ENCODE measurements around the gene AURKAIP1.

Gene AURKAIP1

DNA sequence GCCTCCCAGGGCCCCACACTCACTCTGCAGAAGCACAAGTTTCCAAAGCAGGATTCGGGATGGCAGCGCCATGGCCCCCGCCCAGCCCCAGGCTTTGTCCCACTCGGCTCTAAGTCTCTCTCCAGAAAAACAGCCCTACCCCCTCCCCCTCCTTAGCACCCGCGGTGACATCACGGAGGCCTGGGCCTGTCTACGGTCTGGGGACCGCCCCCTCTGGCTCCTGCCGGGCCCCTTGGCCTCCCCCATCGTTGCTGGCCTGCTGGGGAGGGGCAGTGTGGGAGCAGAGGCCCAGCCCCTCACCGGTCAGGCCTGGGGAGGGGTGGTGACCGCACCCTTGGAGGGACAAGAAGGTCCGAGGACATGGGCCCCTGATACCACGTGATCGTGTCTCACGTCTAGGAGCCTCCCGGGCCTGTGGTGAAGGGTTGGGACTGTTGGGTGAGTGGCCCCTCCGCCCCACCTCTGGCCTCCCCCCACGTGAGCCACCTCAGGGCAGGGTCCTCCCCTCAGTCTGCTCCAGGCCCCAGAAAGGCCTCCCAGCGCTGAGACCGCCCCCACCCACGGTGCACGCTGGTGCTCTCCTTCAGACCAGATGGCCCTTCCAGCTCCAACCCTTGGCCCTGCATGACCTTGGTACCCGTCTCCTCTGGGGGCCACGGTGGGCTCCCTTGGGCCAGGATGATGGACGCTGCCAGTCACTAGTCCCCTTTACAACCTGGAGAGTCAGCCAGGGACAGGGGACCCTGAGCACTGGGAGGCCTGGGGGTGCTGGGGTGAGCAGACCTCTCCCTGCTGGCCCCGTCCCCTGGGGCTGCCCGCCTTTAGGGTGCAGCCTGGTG is 16.4 kb downstream of the AURKAIP1 start, which contains the start of gene MXRA8:
TSS of gene MXRA8 (minus strand) at position 123 of the 839 bp plus-strand sequence. CDS start at position 72, 51 bp downstream.
- peak; percentile 65 to 90 for DNase-seq (ENCODE audit: low read depth in 2 of 2)
- TF ChIP-seq, protein P1, sequence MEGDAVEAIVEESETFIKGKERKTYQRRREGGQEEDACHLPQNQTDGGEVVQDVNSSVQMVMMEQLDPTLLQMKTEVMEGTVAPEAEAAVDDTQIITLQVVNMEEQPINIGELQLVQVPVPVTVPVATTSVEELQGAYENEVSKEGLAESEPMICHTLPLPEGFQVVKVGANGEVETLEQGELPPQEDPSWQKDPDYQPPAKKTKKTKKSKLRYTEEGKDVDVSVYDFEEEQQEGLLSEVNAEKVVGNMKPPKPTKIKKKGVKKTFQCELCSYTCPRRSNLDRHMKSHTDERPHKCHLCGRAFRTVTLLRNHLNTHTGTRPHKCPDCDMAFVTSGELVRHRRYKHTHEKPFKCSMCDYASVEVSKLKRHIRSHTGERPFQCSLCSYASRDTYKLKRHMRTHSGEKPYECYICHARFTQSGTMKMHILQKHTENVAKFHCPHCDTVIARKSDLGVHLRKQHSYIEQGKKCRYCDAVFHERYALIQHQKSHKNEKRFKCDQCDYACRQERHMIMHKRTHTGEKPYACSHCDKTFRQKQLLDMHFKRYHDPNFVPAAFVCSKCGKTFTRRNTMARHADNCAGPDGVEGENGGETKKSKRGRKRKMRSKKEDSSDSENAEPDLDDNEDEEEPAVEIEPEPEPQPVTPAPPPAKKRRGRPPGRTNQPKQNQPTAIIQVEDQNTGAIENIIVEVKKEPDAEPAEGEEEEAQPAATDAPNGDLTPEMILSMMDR (IDR thresholded peaks at IDR 0.05; ENCODE audit: low read depth, low read length), result no peak
- H3K4me3 ChIP-seq (replicated peaks in 1 of 2; ENCODE audit: low read depth in 2 of 2, low read length in 2 of 2), result peak within 1 kb of the TSS; percentile 61 to 68

- peak in 1 of 2 donors; percentile 36 for DNase-seq (ENCODE audit: low read depth in 2 of 2)
- TF ChIP-seq, protein P1 (IDR thresholded peaks at IDR 0.05; ENCODE audit: low read depth, low read length), result no peak
- H3K4me3 ChIP-seq (replicated peaks in 1 of 2; ENCODE audit: low read depth in 2 of 2, low read length in 2 of 2), result peak overlapping the region; percentile 61 to 68
Measured at GRCh38 chr1:1357871-1358432, 17.1 kb downstream of the AURKAIP1 start.

DNA sequence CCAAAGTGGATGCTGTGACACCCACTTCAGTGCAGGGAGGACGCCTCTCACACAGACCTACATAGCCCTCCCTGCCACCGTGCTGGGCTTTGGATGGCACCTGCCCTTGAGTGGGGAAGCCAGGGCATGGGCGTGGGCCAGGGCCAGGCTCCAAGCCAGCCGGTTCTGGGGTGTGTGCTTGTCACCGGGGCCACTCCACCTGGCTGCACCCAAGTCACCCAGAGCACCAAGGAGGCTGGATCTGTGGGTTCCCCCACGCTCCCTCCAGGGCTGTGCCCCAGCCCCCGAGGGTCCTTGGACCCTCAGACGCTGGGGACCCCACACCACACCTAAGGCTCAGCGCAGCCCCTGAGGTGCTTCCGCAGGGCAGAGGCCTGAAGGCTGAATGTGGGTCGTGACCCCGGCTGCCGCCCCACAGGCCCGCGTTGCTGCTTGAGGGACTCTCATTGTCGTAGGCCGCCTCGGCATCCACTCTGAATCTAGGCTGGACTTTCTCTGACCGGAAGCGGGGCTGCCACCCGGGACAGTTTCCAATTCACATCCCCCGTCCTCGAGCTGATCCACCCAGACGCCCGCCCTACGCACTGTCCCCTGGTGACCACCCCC is 18.1 kb downstream of the AURKAIP1 start:
- H3K4me3 ChIP-seq (replicated peaks in 1 of 2; ENCODE audit: low read depth in 2 of 2, low read length in 2 of 2), result peak overlapping the region; percentile 61 to 68

DNA sequence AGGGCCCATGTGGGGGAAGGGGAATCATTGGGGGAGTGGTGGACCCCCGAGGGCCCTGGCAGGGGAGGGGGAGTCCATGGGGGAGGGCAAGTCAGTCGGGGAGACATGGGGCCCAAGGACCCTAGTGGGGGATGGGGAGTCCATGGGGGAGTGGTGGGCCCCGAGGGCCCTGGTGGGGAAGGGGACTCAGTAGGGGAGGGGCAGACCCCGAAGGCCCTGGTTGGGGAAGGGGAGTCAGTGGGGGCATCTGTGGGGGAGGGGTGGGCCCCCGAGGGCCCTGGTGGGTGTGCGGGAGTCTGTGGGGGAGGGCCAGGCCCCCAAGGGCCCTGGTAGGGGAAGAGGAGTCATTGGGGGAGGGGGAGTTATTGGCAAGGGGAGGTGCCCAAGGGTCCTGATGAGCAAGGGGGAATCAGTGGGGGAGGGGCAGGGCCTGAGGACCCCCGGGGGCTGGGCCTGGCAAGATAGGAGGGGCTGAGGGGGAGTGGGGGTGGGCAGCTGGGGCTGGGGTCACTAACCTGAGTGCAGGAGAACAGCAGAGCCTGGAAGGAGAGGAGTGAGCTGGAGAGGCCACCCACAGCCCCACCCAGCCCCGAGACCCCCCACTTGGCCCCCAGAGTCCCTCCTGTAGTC is 18.7 kb downstream of the AURKAIP1 start:
- no peak for DNase-seq (ENCODE audit: low read depth in 2 of 2)
- peak overlapping the region; percentile 61 to 68 for H3K4me3 ChIP-seq (replicated peaks in 1 of 2; ENCODE audit: low read depth in 2 of 2, low read length in 2 of 2)

More for the DNA sequence above, 18.1 kb downstream of the AURKAIP1 start:
- TF ChIP-seq, protein P1 (IDR thresholded peaks at IDR 0.05; ENCODE audit: low read depth, low read length), result no peak
- DNase-seq (ENCODE audit: low read depth in 2 of 2), result no peak

DNA sequence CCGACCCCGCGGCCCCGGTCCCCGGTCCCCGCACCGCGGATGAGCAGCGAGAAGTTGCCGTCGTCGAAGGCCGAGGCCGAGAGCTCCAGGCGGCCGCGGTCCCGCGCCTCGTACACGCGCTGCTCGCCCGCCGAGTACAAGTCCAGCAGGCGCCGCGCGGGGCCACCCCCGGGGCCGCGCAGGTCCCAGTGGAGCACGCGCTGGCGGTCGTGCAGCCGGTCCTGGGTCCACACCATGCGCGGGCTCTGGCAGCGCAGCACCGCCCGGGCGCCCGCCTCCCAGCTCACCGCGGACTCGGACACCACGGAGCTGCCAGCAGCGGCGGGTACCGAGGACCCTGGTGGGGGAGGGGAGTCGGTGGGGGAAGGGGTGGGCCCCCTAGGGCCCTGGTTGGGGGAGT is 19.6 kb downstream of the AURKAIP1 start:
- no peak for DNase-seq (ENCODE audit: low read depth in 2 of 2)
- TF ChIP-seq, protein P1 (IDR thresholded peaks at IDR 0.05; ENCODE audit: low read depth, low read length), result no peak
- no peak overlapping the region for H3K4me3 ChIP-seq (replicated peaks in 1 of 2; ENCODE audit: low read depth in 2 of 2, low read length in 2 of 2)

More for the DNA sequence above, 18.7 kb downstream of the AURKAIP1 start:
- TF ChIP-seq, protein P1 (IDR thresholded peaks at IDR 0.05; ENCODE audit: low read depth, low read length), result no peak
